HT-29 (cell line): Measurements from ENCODE around the gene RLN2. TPM values are rescaled to one million over a fixed set of nuclear protein-coding genes. Genes with fewer than 3 reads are reported as not detected.

Experiments used
- DNase-seq: peaks from one replicate; pipeline ENCODE4 v3.0.0-alpha.2; 2015; ENCODE audit warnings: low spot score
- small RNA-seq: library from RNA; depleted of rRNA; stranded (forward); fragments of <200 nt; gene quantifications from one replicate; pipeline ENCODE3, GENCODE V24; 2014
- total RNA-seq: library from RNA; depleted of rRNA; stranded (reverse); fragments of >200 nt; shearing (Covaris generic); gene quantifications from 2 replicates; pipeline ENCODE4 v1.2.3, GENCODE V29; 2014; rRNA removed

Gene RLN2
- total RNA-seq, 1 experiment from 2014 or later: not detected

DNA sequence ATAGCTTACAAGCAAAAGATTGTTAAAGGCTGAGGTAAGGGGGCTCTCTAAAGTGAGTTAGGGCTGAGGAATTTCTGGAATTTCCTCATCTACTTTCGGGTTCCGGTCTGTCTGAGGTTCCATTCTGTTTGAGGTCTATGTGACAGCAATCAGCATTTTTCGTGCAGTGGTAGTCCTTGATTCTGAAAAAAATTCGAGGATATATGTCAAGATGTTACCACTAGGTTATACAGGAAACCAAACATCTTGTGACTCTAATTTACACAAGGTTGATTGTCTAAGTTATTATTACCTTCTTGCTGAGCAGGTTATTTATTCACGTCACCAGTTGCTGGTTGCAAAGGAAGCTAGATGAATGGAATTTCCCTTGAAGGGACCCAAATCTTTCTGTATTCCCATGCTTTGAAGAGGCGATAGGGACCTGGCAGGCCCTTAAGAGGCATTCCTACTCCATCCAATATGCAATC, 35.2 kb downstream of the RLN2 start:
- DNase-seq: no peak

DNA sequence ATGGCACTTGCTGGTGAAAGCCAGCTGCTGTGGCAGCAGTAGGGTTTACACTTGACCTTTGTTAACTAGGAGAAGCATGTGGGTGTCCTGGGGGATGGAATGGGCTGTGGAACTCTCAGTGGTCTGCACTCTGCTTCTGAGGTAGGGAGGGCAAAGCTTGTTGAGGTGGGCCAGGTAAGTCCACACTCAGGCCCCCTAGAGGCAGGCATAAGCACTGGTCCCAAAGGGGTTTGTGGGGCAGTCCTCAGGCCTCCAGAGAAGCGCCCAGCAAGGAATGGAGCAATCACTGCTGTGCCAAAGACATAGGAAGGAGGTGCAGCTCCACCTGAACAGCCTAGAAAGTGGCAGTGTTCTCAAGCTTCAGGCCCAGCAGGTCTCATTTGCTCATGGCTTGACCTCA, 38.6 kb downstream of the RLN2 start:
- DNase-seq: no peak

DNA sequence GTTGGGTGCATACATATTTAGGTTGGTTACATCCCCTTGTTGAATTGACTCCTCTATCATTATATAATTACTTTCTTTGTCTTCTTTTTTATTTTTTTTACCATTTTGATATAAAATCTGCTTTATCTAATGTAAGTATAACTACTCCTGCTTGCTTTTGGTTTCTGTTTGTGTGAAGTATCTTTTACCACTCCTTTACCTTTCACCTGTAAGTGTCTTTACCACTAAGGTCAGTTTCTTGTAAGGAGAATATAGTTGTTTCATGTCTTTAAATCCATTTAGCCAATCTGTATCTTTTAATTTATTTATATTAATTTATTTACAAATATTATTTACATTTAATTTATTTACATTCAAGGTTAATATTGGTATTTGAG, 40.3 kb downstream of the RLN2 start:
- DNase-seq: no peak

DNA sequence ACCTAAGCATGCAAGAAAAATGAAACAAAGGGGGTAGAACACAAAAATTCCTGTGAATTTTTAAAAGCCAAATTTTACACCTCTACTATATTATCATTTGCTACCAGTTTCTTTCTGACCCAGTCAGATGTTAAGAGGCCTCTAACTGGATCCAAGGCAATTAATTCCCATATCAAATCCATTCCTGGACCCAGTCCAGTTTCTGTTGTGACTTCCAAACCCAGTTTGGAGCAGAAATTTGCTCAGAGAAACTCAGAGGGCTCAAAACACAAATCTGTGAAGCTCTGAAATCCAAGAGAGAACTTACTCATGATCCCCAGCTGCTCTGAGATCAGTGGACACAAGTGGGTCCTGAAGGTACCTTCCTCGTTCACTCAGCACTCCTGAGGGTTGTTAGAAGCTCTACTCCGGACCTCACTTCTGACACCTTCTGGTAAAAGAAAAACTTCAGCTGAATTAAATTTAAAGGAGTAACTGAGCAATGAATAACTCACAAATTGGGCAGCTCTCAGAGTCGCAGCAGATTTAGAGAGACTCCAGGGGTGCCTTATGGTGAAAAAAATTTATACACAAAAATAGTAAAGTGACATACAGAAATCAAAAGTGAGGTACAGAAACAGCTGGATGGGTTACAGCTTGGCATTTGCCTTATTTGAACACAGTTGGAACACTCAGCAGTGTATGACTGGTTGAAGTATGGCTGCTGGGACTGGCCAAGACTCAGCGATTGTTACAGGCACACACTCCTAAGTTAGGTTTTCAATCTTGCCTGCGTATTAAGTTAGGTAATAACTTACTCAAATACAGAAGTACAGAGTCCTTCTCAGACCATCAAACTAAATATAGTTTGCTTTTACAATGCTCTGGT, 40.9 kb downstream of the RLN2 start:
- peak; percentile 45 for DNase-seq

Small RNA genes within 50 kb of the gene (small RNA-seq; reads per million reads assigned to genes)
- gene HMGN2P31: not detected

Other genes starting within 250 kb of the RLN2 start
- gene INSL6, start 119.1 kb downstream of the RLN2 start, total RNA-seq: not detected in 2 replicates
- gene INSL4, start 73.3 kb downstream of the RLN2 start, total RNA-seq: 0.20 TPM in 1 of 2 replicates, not detected in the other
- not detected in 2 replicates for gene RLN1, start 35.2 kb upstream of the RLN2 start, total RNA-seq
- 4.1 TPM in 2 replicates for gene PLGRKT, start 133.2 kb upstream of the RLN2 start, total RNA-seq
- gene CD274, start 145.8 kb upstream of the RLN2 start, total RNA-seq: 0.33 and 3.3 TPM in 2 replicates
- gene PDCD1LG2, start 205.8 kb upstream of the RLN2 start, total RNA-seq: not detected in 2 replicates